ENCODE data around the gene IL17RE.
"Not testable (repeated sequence)": the region's sequence is repeated elsewhere in the genome, so short reads cannot be mapped to it uniquely, and the experiment has no call there.

Gene IL17RE, protein sequence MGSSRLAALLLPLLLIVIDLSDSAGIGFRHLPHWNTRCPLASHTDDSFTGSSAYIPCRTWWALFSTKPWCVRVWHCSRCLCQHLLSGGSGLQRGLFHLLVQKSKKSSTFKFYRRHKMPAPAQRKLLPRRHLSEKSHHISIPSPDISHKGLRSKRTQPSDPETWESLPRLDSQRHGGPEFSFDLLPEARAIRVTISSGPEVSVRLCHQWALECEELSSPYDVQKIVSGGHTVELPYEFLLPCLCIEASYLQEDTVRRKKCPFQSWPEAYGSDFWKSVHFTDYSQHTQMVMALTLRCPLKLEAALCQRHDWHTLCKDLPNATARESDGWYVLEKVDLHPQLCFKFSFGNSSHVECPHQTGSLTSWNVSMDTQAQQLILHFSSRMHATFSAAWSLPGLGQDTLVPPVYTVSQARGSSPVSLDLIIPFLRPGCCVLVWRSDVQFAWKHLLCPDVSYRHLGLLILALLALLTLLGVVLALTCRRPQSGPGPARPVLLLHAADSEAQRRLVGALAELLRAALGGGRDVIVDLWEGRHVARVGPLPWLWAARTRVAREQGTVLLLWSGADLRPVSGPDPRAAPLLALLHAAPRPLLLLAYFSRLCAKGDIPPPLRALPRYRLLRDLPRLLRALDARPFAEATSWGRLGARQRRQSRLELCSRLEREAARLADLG

DNA sequence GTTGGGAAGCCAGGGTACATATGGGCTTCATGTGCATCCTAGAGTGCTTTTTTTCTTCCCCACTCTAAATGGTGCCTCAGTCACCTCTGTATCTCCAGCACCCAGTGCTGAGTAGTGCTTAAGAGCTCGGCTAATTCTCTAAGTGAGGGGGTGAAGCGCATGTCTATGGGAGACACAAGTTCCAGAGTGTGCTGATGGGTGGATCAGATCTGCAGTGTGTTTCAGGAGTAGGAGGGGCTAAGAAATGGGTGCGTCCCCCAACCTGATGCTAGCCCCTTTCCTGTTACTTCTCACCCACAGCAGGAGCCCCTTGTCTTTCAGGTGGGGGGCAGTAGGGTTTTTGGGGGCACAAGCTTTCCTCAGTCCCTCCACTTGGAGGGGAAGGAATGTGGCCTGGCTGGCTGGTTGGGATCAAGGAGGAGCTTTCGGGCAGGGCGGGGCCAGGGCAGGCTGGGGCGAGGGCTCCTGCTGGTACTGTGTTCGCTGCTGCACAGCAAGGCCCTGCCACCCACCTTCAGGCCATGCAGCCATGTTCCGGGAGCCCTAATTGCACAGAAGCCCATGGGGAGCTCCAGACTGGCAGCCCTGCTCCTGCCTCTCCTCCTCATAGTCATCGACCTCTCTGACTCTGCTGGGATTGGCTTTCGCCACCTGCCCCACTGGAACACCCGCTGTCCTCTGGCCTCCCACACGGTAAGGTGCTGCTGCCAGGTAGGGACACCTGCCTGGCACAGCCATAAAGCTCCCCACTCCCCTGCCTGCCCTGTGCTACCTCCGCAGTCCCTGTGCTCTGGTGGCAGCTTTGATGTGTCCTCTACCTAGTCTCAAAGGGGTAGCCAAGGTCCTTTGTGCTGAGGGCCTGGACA is at the start of gene IL17RE:
Gene IL17RE, plus strand, starts transcription at position 477 of the 866 bp plus-strand sequence. Its CDS starts 85 bp downstream, at position 562.
- no peak for DNase-seq (ENCODE audit: low spot score)

DNA sequence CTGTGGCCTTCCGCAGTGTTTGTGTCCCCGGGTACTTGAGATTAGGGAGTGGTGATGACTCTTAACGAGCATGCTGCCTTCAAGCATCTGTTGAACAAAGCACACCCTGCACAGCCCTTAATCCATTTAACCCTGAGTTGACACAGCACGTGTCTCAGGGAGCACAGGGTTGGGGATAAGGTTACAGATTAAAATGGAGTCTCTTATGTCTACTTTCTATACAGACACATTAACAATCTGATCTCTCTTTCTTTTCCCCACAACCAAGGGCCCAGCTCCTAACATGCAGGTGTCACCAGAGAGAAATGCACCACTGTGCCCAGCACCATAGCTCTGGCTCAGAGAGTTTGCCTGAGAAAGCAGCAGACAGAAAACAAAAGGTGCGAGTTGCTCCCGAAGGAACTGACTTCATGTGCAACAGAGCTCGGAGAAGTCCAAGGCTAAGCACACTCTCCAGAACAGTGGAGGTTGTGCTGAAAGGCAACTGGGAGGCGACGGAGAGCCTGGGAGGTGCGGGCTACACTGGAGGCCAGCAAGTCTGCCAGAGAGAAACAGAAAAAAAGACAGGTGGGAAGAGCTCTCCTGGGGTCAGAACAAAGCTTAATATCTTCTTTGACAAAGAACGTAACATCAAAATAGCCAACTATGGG is 48.2 kb upstream of the IL17RE start:
- DNase-seq (ENCODE audit: low spot score), result not testable (repeated sequence)

DNA sequence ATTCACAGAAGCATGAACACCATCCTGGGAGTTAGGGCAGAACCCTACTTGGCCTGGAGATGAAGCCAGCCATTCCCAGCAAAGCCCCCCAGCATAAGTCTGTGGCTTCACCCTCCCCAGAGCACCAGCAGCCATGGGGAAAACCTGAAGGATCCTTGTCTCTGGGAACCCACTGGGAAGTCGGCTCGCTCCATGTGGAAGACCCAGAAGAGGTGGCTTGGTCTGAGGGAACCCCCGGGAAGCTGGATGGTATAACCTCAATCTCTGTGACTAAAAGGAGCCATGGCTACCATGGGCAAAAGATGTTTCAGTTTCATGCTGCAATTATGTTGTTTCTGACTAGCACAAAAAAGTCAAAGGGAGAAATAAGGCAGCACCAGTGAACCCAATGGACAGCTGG is 47.1 kb upstream of the IL17RE start:
- DNase-seq (ENCODE audit: low spot score), result no peak

DNA sequence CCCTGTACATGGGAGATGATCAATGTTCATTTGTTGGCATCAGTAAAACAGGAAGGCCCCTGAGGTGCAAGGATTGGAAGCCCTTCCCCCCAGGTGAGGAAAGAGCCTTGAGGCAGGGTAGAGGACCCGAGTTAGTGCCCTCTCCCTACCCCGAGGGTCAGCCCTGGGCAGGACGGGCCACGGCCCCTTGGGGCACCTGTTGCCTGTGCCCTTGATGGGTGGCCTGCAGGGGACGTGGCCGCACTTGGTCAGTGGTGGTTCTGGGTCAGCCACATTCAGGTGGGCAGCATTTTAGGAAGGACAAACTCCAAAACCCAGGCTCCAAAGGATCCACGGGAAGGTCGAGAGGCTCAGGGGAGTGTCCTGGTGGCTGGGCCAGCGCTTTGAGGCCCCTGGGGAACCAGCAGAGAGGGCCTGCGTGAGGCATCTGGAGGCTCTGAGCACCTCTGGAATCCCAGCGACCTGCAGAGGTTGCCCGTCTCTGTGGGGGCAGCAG is 43.1 kb upstream of the IL17RE start:
- DNase-seq (ENCODE audit: low spot score), result no peak

DNA sequence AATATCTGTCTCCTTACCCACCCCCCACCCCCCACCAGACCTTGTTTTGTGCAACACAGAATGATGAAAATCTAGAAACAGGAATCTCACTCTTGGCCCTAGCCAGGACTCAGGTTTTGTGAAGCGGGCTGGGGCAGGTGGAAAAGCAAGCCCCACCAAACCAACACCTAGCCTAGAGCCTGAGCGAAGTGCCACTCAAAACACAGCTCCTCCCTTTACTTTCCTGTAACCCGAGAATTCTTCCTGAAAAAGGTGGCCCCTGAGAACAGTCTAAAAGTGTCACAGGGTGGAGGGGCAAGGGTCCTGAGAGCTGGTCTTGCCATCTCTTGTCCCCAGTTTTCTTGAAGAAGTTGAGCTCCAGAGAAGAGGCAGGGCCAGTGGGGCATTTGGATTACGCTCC is 41.4 kb upstream of the IL17RE start:
- DNase-seq (ENCODE audit: low spot score), result no peak

DNA sequence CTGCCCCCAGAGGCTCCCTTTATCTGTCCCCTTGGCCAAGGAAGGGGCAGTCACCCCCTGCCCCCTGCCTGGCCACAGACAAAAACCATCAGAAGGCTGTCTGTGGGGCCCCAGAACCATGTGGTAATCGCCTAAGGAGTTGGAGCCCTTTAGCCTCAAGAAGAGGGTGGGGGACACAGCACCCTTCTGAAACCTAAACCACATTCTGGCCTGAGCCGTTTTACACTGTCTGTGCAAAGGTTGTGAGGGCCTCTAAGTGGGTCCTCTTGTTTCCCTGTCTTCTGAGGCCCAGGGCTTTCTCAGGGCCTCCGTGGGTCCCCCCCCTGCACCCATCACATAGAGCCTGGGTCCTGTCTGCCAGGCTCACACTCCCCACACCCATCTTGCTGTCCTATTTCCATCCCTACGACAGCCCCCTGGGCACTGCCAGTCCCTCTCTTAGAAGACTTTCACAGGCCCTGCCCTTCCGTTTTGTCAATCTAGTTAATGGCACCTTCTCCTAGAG is 41.0 kb upstream of the IL17RE start:
- DNase-seq (ENCODE audit: low spot score), result no peak

DNA sequence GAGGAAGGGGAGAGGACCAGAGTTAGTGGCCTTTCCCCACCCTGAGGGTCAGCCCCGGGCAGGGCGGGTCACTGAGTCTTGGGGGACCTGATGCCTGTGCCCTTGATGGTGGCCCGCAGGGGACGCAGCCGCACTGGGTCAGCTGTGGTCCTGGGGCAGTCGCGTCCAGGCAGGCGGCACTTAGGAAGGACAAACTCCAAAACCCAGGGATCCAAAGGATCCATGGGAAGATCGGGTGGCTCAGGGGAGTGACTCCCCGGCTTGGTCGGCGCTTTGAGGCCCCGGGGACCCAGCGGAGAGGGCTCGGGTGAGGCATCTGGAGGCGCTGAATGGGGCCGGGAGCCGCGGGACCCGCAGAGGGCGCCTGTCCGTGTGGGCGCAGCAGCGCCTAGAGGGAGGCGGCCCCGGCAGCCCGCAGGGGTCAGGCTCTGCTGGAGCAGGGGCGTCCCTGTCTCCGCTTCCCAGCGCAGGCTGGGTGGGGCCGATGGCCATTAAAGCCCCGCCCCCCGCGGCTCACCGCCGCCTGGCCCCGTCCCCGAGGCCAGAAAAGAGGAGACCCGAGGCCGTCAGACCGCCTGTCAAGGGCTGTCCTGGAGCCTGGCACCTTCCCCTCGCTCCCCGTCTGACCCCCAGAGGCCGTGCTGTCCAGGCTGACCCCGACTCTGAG is 40.1 kb upstream of the IL17RE start:
- DNase-seq (ENCODE audit: low spot score), result peak; percentile 15

DNA sequence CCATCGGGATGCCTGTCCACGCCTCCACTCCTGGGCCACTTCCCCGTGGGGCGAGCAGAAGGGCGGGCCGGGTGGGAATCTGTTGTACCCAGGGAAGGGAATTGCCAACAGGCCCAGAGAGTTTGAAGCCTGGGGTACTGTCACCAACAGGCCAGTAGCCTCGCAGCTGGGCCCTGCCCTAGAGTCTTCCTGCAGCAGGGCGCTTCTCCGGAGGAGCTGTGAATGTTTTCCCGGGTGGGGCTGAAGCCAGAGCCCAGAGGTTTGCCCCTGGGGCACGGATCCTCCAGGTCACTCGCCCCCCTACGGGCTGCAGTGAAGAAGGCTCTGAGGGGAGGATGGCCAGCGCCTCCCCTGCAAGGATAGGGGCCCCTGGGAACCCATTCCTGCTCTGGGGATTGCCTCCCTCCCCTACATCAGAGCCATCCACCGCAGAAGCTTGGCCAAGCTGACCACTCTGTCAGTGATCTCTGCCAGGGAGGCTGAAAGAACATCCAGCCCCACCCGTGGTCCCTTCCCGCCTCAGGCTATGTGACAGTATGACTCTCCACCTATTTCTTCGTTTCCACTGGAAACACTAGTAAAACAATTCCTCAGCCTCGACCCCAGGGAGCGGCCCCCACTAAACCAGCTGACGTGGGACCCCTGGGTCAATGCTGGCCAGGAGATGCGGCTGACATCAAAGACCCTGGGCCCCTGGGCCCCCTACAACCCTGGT is 39.4 kb upstream of the IL17RE start:
- DNase-seq (ENCODE audit: low spot score), result no peak

DNA sequence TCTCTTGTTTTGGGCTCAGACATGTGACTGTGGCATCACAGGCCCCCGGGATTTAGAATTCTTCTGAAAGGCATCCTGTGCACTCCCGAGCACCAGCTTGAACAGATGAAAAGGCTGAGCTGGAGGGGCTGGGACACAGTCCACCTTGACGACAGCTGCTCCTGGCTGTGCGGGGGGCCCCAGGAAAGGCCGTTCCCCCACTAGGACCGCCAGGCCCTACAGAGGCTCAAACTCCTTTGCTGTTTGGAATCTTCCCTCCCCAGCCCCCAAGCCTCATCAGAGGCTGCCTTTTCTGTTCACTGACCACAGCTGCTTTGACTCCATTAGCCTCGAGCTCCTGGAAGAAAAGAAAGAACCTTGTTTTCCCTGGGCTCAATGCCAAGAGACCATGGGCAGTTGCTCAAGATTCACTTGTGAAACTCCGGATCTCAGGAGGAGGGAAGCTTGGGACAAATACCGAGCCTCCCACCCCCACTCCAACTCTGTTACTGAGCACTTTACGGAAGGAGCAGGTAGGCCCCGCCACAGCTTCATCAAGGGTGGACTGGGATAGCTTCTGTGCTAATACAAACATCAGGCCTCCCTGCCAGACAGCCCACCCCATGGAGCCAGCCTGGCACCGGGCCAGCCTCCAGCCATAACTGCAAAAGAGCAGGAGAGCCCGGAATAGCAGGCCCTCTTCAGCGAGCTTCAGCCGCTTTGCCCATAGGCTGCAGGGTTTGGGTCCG is 38.3 kb upstream of the IL17RE start:
- no peak for DNase-seq (ENCODE audit: low spot score)

DNA sequence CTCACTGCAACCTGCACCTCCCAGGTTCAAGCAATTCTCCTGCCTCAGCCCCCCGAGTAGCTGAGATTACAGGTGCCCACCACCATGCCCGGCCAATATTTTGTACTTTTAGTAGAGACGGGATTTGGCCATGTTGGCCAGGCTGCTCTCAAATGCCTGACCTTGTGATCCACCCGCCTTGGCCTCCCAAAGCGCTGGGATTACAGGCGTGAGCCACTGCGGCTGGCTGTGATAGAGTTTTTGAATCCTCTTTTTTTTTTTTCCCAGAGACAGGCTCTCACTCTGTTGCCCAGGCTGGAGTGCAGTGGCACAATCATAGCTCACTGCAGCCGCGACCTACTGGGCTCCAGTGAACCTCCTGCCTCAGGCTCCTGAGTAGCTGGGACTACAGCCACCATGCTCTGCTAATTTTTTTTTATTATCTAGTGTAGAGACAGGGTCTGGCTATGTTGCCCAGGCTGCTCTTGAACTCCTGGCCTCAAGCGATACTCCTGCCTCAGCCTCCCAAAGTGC is 37.5 kb upstream of the IL17RE start:
- DNase-seq (ENCODE audit: low spot score), result not testable (repeated sequence)

DNA sequence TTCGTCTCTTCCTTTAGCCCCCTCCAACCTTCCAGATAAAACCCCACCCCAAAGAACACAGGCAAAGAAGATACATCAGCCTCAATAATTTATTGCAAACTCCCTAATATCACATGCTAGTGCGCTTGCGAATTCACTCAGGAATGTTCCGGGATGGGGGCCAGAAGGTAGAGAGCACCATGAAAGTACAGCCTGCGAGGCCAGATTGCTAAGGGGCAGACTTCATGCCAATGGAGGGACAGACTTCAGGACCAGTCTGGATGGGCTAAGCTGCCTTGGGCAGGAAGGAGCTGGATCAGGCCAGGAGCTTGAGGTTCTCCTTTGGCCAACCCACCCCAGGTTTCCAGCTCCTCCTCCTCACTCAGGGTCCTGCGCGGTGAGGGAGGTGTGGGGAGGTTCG is 36.0 kb upstream of the IL17RE start:
- no peak for DNase-seq (ENCODE audit: low spot score)

DNA sequence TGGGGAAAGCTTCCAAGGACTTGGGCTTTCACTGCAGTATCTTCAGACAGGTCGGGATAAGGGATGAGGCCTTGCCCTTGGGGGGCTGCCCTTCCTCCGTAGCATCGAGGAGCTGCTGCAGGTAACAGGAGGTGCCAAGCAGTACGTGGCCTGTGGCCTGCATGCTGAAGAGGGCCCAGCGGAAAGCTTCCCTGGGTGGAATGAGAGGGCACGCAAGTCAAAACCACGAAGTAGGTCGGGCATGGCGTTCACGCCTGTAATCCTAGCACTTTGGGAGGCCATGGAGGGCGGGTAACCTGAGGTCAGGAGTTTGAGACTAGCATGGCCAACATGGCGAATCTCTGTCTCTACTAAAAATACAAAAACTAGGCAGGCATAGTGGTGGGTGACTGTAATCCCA is 35.5 kb upstream of the IL17RE start:
- no peak for DNase-seq (ENCODE audit: low spot score)

DNA sequence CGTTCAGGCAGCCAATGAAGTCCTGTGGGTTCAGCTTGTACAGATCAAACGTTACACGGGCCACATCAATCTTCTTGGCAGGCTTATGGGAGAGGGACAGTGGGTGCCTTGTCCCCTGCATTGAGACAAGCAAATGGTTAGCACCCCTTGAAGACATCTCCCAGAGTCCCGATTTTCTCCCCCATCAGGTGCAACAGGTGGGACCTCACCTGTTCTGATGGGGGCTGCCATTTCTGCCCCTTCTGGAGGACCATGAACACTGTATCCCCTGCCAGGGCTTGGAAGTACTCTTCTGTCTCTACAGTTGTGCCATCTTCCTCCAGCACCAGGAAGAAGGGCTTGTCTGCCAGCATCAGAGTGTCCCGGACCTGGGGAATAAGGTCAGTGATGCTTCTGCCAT is 32.7 kb upstream of the IL17RE start:
- no peak for DNase-seq (ENCODE audit: low spot score)

DNA sequence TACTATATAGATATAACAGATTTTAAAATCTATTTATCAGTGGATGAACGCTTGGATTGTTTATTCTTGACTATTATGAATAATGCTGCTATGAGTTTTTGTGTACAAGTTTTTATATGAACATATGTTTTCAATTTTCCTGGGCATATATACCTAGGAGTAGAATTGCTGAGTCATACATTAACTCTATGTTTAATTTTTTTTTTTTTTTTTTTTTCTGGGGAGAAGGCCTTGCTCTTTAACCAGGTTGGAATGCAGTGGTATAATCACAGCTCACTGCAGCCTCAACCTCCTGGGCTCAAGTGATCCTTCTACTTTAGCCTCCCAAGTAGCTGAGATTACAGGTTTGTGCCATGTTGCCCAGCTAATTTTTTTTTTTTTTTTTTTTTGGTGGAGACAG is 31.7 kb upstream of the IL17RE start:
- DNase-seq (ENCODE audit: low spot score), result peak; percentile 14

DNA sequence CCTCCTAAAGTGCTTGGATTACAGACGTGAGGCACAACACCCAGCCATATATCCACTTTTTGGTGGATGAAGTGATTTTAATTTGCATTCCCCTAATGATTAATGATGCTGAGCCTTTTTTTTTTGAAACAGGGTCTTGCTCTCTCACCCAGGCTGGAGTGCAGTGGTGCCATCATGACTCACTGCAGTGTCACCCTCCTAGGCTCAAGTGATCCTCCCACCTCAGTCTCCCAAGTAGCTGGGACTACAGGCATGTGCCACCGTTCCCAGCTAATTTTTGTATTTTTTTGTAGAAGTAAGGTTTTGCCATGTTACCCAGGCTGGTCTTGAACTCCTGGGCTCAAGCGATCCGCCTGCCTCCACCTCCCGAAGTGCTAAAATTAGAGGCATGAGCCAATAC is 30.6 kb upstream of the IL17RE start:
- DNase-seq (ENCODE audit: low spot score), result not testable (repeated sequence)

DNA sequence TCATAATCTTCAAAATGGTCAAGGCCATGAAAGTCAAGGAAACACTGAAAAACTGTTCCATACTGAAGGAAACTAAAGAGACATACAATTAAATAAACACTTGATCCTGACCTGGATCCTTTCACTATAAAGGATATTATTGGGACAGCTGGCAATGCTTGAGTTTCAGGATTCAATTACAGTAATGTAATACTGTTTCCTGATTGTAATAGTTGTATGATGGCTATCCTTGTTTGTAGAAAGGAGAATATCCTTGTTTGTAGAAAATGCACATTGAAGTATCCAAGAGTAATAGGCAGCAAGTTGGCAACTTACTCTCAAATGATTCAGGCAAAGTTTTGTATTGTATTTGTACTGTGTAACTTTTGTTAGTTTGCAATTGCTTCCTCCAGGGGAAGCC is 27.2 kb upstream of the IL17RE start:
- DNase-seq (ENCODE audit: low spot score), result no peak

DNA sequence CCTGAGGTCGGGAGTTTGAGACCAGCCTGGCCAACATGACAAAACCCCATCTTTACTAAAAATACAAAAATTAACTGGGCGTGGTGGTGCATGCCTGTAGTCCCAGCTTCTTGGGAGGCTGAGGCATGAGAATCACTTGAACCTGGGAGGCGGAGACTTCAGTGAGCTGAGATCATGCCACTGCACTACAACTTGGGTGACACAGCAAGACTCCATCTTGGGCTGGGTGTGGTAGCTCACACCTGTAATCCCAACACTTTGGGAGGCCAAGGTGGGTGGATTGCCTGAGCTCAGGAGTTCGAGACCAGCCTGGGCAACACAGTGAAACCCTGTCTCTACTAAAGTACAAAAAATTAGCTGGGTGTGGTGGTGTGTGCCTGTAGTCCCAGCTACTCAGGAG is 26.4 kb upstream of the IL17RE start:
- DNase-seq (ENCODE audit: low spot score), result not testable (repeated sequence)

DNA sequence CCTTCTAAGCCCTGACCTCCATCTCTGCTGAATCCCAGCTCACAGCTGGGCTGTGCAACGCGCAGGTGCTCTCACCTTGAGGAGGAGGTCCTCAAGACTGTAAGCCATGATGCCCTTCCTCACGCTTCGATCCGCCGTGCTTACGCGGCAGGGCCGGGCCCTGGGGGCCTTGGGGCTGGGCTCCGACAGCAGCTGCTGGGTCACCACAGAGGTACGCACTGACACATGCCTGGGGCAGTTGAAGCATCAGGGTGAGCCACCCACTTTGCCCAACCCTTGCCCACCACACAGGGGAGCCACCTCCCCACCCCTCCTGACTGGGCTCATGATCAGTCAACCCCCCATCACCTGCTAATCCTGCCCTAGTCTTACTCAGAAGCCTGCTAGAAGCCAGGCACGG is 25.7 kb upstream of the IL17RE start:
- no peak for DNase-seq (ENCODE audit: low spot score)

DNA sequence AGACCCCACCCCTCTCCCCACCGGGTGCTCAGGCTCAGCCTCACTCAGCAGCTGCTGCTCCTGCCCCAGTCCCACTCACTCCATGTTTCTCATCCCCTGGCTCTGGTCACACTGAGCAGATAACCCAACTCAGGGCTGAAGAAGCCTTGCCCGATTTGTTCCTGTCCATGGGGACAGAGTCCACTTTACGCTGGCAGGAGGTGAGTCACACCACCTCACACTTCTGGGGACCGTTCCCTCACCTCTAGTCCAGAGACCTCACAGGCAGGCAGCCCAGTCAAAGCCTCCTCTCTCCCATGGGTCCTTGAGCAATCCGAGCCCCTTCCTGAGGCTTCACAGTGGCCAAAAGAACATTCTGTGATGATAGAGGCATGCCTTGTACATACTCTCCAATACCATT is 23.9 kb upstream of the IL17RE start:
- DNase-seq (ENCODE audit: low spot score), result no peak

Data from hematopoietic multipotent progenitor cell treated with erythropoietin and hydrocortisone succinate and interleukin-3 and kit ligand, for 15 days (in vitro differentiated cells).